NCI-H2107 treated with DMSO at 0.1 percent for 48 hours (cell line): ENCODE results near the gene LMBR1L.
"Not testable (repeated sequence)": the region's sequence is repeated elsewhere in the genome, so short reads cannot be mapped to it uniquely, and the experiment has no call there.

Source experiments
- DNase-seq: peaks from one replicate; lab custom pipeline; 2025; ENCODE audit not compliant: unreplicated experiment; lab: John Stamatoyannopoulos, UW

LMBR1L gene

GRCh38 chr12:49110464-49111155 lies at the start of gene LMBR1L:
LMBR1L (minus strand) TSS chr12:49110847; CDS start chr12:49110555, 292 bp downstream.
- peak; percentile 99 for DNase-seq

- DNase-seq, result no peak
Measured at GRCh38 chr12:49160399-49160798, 49.8 kb upstream of the LMBR1L start.

- DNase-seq, result no peak
Measured at GRCh38 chr12:49154221-49154620, 43.6 kb upstream of the LMBR1L start.

- DNase-seq, result no peak
Measured at GRCh38 chr12:49147384-49147783, 36.7 kb upstream of the LMBR1L start.

- no peak for DNase-seq
Measured at GRCh38 chr12:49146406-49146805, 35.8 kb upstream of the LMBR1L start.

- DNase-seq, result no peak
Measured at GRCh38 chr12:49144384-49144783, 33.7 kb upstream of the LMBR1L start.

GRCh38 chr12:49138999-49139398 lies 28.4 kb upstream of the LMBR1L start:
- DNase-seq, result no peak

GRCh38 chr12:49138587-49138986 lies 27.9 kb upstream of the LMBR1L start:
- DNase-seq, result no peak

- no peak for DNase-seq
Measured at GRCh38 chr12:49137476-49137875, 26.8 kb upstream of the LMBR1L start.

- not testable (repeated sequence) for DNase-seq
Measured at GRCh38 chr12:49136997-49137396, 26.4 kb upstream of the LMBR1L start.

GRCh38 chr12:49133590-49133989 lies 22.9 kb upstream of the LMBR1L start:
- no peak for DNase-seq

- no peak for DNase-seq
Measured at GRCh38 chr12:49133014-49133413, 22.4 kb upstream of the LMBR1L start.

GRCh38 chr12:49131894-49132461 lies 21.3 kb upstream of the LMBR1L start:
- peak; percentile 89 for DNase-seq

- DNase-seq, result peak; percentile 83
Measured at GRCh38 chr12:49131051-49131893, 20.6 kb upstream of the LMBR1L start, which contains the start of gene TUBA1B. TUBA1B (minus strand) TSS chr12:49131395; CDS start chr12:49131300, 95 bp downstream.

GRCh38 chr12:49130151-49131050 lies 19.8 kb upstream of the LMBR1L start:
- DNase-seq, result peak; percentile 73

GRCh38 chr12:49129332-49130150 lies 18.9 kb upstream of the LMBR1L start:
- no peak for DNase-seq

- DNase-seq, result not testable (repeated sequence)
Measured at GRCh38 chr12:49127971-49128370, 17.3 kb upstream of the LMBR1L start.

- DNase-seq, result no peak
Measured at GRCh38 chr12:49126852-49127763, 16.5 kb upstream of the LMBR1L start.
